ENCODE results near the gene PCDHA1.

Gene PCDHA1

GRCh38 chr5:140926443-140927227 lies 140.7 kb downstream of the PCDHA1 start:
- no peak for DNase-seq

- DNase-seq, result no peak
Observed at GRCh38 chr5:140927228-140927573, 141.3 kb downstream of the PCDHA1 start.

GRCh38 chr5:140934964-140935606 lies 149.1 kb downstream of the PCDHA1 start:
- DNase-seq, result no peak

GRCh38 chr5:140946578-140946977 lies 160.6 kb downstream of the PCDHA1 start:
- no peak for DNase-seq

- DNase-seq, result no peak
Observed at GRCh38 chr5:140951636-140952035, 165.7 kb downstream of the PCDHA1 start.

- no peak for DNase-seq
Observed at GRCh38 chr5:140953234-140953633, 167.3 kb downstream of the PCDHA1 start.

GRCh38 chr5:140962190-140962589 lies 176.2 kb downstream of the PCDHA1 start:
- no peak for DNase-seq

GRCh38 chr5:140964356-140964755 lies 178.4 kb downstream of the PCDHA1 start:
- no peak for DNase-seq

GRCh38 chr5:140965905-140966292 lies 180.0 kb downstream of the PCDHA1 start:
- DNase-seq, result no peak

- no peak for DNase-seq
Observed at GRCh38 chr5:140966293-140967225, 180.6 kb downstream of the PCDHA1 start, which contains the start of gene PCDHAC2. Gene PCDHAC2, plus strand, starts transcription at chr5:140966476. Its CDS starts 291 bp downstream, at chr5:140966767.

GRCh38 chr5:140967226-140967893 lies 181.4 kb downstream of the PCDHA1 start:
- DNase-seq, result no peak

- DNase-seq, result no peak
Observed at GRCh38 chr5:140969880-140970279, 183.9 kb downstream of the PCDHA1 start.

- no peak for DNase-seq
Observed at GRCh38 chr5:140973550-140973949, 187.6 kb downstream of the PCDHA1 start.

- no peak for DNase-seq
Observed at GRCh38 chr5:140977003-140977402, 191.1 kb downstream of the PCDHA1 start.

- no peak for DNase-seq
Observed at GRCh38 chr5:140978260-140978659, 192.3 kb downstream of the PCDHA1 start.

- DNase-seq, result no peak
Observed at GRCh38 chr5:140978983-140979382, 193.0 kb downstream of the PCDHA1 start.

GRCh38 chr5:140982083-140982716 lies 196.3 kb downstream of the PCDHA1 start:
- no peak for DNase-seq

GRCh38 chr5:140986117-140986521 lies 200.2 kb downstream of the PCDHA1 start:
- no peak for DNase-seq

GRCh38 chr5:140988100-140988499 lies 202.2 kb downstream of the PCDHA1 start:
- DNase-seq, result no peak

GRCh38 chr5:140988608-140989007 lies 202.7 kb downstream of the PCDHA1 start:
- no peak for DNase-seq

GRCh38 chr5:140989254-140990020 lies 203.5 kb downstream of the PCDHA1 start:
- no peak for DNase-seq
